HG03460 (cell line): ENCODE data around the gene P2RY6.

Source experiments
- ATAC-seq: cut with Tn5 transposase; IDR thresholded peaks from one replicate; pipeline ENCODE4 v1.9.1; 2021; ENCODE audit not compliant: unreplicated experiment

The P2RY6 gene

DNA sequence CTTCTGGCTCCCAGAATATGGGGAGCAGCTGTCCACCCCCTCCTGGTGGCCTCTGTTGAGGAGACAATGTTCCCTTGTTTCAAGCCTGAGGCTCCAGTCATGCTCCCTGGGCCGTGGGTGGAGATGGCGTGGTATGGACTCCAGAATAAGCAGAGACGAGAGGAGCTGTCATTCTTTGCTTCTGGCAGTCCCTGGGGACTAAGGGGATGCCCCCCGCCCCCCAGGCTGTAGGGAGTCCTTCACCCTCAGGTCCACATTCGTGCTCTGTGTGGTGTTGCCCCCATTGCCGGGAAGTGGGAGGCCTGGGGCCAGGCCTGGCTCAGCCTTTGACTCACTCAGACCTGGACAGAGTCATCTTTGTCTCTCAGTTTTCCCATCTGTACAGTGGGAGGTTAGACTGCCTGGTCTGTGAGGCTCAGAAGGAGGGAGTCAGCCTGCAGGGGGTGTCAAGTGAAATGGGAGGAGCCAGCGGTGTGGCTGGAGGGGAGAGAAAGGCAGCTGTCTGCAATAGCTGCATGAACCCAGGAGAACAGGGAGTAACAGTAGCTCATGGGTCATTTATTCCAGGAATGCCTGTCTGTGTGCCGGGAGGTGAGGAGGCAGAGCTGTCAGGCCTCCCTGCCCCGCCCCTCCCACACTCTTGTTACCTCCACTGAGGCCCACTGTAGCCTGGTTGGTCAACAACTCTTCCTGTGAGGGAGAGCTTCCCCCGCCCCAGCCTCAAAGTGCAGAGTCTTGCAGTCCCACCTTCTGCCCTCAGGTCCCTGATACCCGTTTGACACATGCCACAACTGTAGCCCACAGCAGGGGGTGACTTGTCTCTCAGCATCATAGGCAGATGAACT, 42.2 kb downstream of the P2RY6 start:
- no peak for ATAC-seq

DNA sequence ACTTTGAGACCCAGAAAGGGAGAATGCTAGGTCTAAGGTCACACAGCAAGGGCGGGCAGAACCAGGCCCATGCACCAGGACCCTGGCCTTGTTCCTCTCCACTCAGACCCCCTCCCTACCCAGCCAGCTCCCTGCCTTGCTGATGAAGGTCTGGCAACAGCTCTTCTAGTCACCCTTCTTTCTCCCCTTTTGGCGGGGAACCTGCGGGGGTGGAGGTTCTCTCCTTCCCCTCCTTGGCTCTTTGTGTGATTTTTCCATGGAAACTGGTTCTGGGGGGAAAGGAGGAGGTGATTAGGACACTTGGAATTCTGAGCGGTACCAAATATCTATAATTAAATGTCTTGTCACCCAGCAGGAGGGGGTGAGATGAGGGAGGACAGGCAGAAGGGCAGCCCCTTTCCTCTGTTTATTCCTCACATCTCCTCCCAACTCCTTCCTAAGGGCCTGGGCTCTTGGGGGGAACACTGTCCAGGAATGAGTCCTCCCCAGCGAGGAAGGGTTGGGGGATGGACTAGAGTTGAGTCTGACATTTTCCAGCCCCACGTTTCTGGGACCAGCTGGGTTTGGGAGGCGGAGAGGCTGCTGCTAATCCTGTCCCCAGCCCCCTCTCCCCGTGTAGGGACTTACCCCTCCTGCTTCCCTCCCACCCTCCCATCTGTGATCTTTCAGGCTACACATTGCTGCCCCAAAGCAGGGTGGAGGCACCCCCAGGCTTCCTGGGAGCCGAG, 43.3 kb downstream of the P2RY6 start:
- ATAC-seq = no peak

DNA sequence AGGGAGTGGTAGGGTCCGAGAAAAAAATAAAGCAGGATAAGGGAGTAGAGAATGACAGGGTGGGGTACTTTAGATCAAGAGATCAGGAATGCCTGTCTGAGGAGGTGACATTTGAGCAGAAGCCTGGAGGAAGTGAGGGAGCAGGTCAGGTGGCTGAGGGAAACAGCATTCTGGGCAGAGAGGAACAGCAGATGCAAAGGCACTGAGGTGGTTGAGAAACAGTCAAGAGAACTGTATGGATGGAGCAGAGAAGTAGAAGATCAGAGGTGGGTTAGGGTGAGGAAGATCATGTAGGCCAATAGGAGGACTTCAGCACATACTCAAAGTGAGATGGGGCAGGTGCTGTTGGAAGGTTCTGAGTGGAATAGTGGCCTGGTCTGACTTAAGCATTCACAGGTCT, 44.3 kb downstream of the P2RY6 start:
- ATAC-seq = no peak

DNA sequence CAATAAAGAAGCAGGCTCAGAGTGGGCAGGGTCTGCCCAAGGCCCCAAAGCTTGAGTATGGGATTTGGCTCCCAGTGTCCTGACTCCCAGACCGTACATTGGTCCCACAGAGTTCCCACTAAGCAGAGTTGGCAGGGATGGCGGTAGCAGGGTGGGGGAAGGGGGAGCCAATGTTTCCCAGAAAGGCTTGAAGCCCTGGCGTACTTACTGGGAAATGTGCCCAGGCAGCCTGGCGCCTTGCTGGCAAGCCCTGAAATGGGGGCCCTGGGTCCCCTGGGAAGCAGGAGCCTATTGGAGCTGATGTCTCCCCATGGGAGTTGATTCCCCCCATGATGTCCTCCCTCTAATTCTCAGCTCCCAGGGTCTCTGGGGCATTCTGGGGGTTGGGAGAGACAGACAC, 45.2 kb downstream of the P2RY6 start:
- no peak for ATAC-seq

DNA sequence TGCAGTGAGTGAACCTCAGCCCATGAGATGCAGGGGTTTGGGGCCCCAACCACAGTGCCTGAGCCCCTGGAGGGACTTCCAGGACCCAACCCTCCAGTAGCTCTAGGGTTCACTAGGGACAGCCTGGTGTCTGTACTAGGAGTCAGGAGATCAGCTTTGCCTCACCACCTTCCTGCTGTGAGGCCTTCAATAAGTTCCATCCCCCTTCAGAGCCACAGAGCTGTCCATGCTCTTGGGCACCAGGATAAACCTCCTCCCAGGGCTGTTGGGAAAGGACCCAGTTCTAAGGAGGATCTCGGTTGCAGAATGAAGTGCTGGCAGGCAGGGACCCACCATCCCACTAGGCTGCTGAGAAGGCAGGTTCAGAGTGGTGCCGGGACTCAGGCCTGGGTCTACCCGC, 45.7 kb downstream of the P2RY6 start:
- ATAC-seq = no peak

DNA sequence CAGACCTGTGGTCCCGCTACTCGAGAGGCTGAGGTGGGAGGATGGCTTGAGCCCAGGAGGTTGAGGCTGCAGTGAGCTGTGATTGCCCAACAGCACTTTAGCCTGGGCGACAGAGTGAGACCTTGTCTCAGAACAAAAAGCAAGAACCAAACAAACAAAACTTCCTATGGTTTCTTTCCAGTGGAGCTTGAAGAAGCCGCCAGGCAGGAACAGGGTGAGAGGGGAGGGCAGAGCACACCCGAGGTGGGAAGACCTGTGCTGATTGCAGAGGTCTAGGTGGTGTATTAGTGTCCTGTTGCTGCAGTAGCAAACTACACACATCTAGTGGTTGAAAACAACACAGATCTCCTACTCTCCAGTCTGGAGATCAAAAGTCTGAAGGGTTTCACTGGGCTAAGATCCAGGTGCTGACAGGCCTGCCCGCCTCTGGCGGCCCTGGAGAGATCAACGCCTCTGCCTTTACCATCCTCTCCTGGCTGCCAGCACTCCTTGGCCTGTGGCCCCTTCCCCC, 46.4 kb downstream of the P2RY6 start:
- ATAC-seq = no peak

DNA sequence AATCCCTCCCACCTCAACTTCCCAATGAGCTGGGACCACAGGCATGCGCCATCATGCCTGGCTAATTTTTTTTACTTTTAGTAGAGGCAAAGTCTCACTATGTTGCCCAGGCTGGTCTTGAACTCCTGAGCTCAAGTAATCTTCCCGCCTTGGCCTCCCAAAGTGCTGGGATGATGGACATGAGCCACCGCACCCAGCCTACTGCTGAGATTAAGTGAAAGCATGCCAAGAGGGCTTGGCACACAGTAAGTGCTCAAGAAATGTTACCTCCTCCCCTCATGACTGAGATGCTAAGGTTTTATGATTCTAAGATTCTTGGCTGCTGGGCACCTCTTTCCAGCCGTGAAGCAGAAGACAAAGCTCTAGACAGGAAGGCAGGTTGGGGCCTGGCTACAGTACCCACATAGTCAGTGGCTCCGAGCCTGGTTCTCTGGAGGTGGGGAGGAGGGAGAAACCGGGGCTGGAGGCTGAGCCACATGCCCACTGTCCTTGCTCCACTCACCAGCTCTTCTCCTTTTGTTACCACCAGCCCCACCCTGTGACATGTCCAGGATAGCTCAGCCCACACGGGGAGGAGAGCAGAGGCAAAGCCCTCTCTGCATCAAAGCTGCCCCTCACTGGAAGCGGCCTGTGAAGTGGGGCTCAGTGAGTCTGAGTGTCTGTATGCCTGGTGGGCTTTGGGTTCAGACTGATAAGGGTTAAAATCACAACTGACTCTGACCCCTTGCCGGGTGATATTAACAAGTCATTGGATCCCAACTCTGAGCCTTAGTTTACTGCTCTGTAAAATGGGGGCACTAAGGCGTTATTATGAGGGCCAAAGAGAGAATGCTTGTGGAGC, 48.8 kb downstream of the P2RY6 start:
- no peak for ATAC-seq

DNA sequence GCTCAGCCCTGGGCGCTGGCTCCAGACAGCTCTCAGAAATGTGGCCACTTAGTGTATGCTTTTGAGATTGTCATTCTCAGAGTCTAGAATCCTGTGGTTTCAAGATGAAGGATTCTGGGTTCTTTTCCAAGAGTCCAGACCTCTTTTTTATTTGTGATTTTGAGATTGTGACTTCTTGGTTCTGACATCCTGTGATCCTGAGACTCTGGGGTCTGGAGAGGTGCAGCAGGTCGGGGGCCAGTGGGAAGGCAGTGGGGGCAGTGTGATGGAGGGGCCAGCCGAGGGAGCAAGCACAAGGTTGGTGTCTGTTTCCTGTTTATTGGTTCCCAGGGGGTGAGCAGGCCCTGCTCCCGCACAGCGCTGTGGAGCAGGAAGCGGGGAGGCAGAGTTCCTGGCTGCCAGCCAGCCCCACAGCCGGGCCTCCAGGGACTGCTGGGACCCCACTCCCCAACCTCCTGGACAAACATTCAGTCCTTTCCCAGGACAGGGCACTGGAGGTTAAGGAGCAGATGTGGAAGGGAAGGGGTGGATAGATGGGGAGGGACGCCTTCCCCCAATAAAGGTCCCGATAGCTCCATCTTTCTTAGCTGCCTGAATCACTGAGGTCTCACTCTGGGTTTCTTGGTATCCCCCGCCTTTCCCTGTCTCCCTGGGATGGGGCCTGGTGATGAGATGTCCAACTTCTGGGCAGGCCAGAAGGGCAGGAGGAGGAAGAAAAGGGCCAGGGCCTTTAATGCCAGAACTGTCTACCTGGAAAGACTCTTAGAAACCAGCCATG, 49.7 kb downstream of the P2RY6 start:
- no peak for ATAC-seq

DNA sequence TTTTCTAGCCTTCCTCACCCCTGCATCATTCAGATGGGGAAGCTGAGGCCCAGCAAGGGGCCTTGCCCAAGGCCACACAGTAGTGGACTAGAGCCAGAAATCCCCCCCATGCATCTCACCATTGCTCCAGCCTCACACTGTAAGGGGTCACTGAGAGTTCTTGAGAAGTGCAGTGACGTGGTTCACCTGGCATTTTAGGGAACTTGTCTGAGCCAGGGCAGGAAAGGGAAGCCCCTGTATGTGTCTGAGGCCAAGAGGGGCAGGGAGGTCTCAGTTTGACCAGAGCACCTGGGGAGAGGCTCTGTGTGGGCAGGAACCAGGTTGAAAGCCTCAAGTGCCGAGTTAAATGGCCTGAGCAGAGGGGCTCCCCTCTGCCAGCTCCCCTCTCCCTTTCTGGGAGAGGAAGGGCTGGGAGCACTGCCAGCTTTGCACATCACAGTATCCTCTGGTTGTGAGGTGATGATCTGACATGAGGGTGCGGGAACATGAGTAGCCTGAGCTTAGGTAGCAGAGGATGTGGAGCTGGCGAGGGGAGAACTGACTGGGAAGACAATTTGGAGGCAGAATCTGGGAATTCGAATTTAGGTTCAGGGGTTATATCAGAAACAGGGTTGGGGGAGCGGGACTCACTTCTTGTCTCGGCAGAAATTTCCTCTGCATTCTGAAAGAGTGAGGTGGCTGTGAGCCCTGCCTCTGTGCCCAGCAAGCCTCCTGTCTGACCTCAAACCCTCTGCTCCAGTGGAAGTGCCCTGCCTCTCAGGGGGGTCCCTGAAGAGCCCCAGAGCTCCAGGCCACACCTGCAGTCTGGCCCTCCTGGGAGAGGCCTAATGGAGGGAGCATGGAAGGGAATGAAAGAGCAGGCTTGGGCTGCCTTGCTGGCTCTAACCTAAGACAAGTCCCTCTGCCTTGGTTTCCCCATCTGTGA, 50.5 kb downstream of the P2RY6 start:
- no peak for ATAC-seq

DNA sequence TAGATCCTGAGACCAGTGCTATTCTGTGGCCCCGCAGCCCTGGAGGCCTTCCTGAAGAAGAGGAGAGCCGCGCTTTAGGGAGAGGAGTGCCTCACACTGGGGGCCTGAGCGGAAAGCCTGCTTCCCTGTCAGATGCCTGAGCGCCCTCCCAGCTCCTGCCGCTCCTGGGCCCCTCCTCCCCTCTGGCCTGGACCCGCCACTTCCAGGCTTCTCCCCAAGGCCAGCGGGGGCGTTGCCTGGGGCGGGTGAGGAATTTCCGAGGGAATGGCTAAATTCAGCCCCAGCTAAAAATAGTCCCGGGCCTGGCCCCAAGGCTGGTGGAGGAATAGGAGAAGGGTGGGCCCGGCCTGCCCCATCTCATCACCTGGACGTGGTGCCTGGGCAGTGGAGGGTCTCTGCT, 51.3 kb downstream of the P2RY6 start:
- no peak for ATAC-seq

DNA sequence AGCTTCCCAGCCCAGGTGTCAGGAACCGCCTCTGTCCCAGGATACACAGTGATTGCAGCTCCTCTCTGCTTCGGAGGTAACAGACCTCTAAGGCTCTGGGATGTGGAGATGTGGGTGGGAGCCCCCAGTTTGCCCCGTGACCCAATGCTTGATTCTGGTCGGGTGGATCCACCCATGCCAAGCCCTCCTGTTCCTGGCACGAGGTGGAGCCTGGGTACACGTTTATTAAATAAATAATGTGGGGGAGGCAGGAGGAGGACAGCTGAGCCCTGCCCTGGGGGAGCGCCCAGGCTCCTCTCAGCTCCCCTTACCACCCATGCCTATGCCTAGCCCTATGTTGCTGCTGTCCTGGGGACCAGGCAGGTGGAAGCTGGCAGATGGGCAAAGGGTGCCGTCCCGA, 52.0 kb downstream of the P2RY6 start:
- no peak for ATAC-seq

DNA sequence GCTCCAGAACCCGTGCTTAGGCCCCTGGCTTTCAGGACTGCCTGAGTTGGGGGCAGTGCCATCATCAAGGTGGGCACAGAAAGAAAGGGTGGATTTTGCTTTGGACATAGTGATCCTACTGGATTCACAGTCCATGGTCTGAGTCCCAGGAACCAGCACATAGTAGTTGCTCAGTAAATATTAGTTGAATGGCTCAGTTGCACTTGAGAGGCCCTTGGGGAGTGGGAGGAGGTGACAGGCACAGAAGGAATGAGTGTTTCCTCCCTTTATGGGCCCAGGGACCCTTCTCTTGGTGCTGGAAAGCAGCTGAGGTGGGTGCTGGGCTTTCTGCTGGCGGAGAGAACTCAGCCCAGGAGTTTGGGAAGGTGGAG, 52.5 kb downstream of the P2RY6 start:
- ATAC-seq = no peak

DNA sequence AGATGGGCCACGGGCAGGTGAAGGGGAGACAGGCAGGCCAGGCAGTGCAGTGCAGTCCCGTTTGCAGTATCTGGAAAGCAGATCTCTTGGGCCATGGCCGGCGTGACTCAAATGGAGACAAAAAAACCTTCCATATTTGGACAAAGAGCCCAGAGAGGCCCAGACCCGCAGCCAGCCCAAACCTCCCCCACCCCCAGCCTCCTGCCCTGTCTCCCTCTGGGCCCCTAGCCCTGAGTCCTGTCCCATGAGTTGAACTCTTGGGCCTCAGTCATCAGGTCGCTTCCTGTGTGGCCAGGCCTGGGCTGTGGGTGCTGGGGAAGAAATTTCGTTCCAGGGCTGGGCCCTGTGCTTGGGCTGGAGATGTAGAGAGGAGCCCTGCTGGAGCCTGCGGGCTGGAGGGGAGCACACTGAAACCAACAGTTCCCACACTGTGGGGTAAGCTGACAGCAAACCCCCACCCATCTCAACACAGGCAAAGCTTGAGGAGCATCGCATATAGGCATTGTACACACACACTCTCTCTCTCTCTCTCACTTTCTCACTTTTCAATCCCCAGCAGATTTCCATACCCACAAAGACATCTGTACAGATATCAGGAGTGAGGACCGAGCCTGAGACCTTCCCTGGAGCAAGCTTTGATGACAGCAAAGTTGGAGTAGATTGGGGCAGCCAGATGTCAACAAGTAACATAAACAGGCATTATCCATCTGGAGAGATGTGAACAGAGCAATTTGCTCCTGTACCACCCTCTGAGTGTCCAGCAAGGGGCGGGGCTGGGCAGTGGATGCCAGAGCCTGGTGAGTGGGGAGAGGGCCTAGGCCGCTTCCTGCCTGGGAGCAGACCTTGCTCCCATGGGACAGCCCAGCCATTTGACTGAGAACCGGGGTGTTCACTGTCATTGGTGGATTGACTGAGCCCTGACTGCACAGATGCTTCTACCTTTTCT, 53.2 kb downstream of the P2RY6 start:
- ATAC-seq = peak; percentile 57

DNA sequence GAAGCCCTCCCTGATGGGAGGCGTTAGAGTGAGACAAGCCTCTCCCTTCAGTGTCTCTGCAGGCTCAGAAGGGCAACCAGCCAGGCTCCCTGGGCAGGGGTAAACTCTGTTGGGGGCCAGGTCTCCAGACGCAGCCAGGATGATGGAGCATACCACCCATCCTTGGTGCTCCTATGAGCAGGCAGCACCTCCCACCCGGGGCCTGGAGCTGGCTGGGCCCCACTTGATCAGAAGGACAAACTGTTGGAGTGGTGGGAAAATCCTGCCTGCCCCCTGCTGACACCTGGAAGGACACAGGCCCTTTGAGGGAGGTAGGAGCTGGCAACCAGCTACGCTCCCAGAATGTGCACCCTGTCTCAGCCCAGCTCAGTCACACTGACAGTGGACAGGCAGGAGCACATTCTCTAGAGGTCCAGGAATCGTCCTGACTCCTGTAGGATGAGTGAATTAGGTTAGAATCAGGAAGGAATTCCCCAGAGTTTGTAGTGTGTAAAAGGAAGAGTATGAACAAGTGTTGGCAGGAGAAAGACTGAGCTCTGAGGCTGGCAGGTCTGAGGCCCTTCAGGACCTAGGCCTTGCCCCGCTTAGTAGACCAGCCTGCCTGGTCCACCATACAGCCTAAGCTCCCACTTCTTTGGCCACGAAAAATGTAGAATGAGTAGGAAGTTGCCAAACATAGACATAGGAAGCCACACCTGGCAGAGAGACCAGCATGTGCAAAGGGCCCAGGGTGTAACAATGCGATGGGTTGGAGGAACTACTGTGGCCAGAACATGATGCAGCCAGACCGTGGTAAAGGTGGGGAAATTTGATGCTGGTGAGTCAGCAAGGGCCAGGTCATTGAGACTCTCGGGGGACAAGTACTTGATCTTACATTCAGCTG, 55.0 kb downstream of the P2RY6 start:
- ATAC-seq = no peak

DNA sequence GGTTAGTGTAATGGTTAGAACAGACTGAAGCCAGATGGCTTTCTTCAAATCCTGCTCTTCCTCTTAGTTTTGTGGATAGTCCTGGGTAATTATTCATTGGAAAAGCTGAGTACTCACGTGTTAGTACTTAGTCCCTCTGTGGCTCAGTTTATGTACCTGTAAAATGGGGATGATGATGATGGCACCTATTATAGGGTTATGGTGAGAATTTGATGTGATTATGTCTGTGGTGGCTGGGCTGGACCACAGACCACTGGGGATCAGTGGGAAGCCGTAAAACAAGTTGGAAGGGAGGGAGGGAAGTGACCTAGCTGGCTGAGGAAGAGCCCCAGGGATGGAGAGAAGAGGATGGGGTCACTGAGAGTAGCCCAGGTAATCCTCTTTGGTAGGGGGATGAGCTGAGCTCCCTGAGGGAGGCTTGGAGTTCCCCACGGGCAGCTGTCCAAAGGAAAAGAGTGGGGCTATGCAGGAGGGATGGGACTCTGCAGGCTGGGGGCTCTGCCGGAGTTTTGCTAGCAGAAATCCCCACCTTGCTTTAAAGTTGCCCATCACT, 55.8 kb downstream of the P2RY6 start:
- ATAC-seq = no peak

DNA sequence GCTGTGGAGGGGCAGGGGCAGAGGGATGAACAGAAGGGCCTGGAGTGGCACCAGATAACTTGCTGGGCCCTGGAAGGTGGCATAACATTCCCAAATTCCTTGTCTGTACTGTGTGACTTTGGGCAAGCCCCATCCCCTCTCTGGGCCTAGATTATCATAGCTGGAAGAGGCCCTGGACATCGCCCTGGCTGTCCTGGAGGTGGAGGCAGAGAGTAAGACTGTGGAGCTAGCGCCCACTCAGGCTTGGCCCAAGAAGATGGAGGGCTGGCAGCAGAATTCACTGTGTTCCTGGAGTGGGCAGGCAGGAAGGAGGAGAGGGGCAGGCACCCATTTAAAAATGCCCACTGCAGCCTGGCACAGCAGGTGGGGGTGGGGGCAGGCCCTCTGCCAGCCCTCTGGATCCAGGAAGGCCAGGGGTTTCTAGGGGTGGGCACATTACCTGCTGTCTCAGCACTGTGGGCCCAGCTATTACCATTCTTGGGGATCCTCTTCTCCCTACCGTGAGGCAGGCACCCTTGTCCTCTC, 58.5 kb downstream of the P2RY6 start:
- ATAC-seq = no peak
